IPS-NIHi11 (cell line): Measurements from ENCODE around the gene ELP4.
"Not testable (repeated sequence)": the region's sequence is repeated elsewhere in the genome, so short reads cannot be mapped to it uniquely, and the experiment has no call there.

Experiments
- DNase-seq: peaks from one replicate; pipeline ENCODE4 v3.0.0; 2012; ENCODE audit warnings: mixed read lengths, low spot score

ELP4 gene

DNA sequence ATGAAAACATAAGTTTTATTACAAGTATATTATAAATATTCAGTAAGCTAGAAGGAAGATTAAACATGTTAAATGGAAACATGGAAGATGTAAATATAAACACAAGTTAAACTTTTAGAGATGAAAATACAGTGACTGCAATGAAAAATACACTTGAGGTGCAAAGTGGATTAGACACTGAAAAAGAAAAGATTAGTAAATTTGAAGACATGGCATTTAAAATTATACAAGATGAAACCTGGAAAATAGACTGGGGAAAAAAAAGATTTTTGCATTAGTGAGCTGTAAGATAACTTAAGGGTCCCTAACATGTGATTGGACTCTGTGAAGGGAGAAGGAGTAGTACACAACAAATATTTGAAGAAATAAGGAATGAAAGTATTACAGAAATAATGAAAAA lies 33.3 kb downstream of the ELP4 start:
- no peak for DNase-seq

DNA sequence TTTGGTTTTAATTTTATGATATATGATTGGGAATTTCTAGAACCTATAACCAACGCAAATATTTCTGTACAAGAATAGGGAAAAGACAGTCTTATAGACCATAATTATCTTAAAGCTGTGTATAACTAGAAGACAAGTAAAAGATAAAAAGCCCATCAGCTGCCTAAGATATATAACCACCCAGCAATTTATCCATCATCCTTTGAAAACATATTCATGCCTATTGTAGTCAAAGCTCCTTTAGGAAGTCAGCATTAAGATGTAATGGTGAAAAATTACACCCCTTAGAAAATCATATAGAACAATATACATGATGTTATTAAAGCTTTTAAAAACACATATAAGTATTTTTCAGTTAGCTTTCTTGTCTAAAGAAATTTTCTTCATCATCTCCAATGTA lies 46.4 kb downstream of the ELP4 start:
- DNase-seq, result no peak

- no peak for DNase-seq
These were observed 48.4 kb downstream of the ELP4 start for GRCh38 chr11:31558001-31558400.

GRCh38 chr11:31560842-31561476 lies 51.4 kb downstream of the ELP4 start:
- no peak for DNase-seq

DNA sequence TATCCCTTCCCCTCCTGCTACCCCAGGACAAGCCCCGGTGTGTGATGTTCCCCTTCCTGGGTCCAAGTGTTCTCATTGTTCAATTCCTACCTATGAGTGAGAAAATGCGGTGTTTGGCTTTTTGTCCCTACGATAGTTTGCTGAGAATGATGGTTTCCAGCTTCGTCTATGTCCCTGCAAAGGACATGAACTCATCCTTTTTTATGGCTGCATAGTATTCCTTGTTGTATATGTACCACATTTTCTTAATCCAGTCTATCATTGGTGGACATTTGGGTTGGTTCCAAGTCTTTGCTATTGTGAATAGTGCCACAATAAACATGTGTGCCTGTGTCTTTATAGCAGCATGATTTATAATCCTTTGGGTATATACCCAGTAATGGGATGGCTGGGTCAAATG lies 55.0 kb downstream of the ELP4 start:
- DNase-seq, result not testable (repeated sequence)

GRCh38 chr11:31574133-31574532 lies 64.6 kb downstream of the ELP4 start:
- DNase-seq, result peak; percentile 10

GRCh38 chr11:31575764-31576163 lies 66.2 kb downstream of the ELP4 start:
- not testable (repeated sequence) for DNase-seq

DNA sequence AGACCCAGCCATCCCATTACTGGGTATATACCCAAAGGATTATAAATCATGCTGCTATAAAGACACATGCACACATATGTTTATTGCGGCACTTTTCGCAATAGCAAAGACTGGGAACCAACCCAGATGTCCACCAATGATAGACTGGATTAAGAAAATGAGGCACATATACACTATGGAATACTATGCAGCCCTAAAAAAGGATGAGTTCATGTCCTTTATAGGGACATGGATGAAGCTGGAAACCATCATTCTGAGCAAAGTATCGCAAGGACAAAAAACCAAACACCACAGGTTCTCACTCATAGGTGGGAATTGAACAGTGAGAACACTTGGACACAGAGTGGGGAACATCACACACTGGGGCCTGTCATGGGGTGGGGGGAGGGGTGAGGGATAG lies 69.8 kb downstream of the ELP4 start:
- not testable (repeated sequence) for DNase-seq

DNA sequence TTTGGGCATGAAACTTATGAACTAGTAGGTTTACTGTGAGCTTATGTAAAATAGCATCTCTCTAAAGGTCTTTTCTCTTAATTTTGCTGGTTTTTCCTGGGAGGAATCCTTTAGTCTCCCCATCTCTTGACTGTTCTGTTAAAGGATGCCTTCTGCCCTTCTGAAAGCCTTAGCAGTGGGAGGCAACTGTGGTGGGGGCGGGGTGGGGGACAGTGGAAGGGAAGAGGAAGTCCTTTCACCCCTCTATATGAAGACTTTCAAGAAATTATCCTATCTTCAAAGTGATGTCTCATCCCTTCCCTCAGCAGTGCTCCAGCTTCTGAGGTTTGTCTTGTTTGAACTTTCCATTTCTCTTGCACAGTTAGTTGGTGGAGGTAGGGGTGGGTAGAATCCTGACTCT lies 73.1 kb downstream of the ELP4 start:
- peak; percentile 19 for DNase-seq

- no peak for DNase-seq
These were observed 88.9 kb downstream of the ELP4 start for GRCh38 chr11:31598454-31598853.

- peak; percentile 10 for DNase-seq
These were observed 92.2 kb downstream of the ELP4 start for GRCh38 chr11:31601635-31602282.

GRCh38 chr11:31606893-31607292 lies 97.3 kb downstream of the ELP4 start:
- DNase-seq, result no peak

DNA sequence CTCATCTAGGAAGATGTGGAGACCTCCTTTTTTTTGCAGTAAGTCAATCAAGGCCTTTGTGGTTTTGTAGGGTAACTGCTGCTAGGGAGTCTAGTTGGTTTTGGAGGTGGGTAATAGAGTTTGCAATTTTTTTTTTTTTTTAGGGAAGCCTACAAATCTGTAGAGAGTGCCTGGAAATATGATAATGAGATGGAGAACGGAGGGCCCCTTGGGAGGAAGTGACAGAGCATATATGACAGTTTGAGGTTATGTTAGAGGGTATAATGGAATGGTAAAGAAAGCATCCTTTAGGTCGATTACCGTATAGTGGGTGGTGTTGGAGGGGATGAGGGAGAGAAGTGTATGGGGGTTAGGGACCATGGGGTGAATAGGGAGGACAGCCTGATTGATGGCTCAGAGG lies 98.3 kb downstream of the ELP4 start:
- no peak for DNase-seq

DNA sequence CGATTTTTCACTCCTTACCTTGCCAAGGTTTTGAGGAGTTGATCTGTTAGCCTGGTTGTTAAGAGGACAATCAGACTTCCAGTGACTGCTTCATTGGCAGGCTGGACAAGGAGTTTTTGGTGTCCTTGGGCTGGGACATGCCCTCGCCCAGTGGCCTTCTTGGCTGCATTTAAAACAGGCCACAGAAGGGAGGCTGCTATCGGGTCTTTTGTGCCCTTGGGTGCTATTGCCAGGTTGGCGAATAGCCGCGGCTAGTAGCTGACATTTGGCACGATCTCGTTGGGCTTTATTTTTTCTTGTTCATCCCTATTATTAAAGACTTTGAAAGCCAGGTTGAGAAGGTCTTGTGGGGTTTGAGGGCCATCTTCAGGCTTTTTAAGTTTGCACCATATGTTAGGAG lies 99.4 kb downstream of the ELP4 start:
- DNase-seq, result no peak

DNA sequence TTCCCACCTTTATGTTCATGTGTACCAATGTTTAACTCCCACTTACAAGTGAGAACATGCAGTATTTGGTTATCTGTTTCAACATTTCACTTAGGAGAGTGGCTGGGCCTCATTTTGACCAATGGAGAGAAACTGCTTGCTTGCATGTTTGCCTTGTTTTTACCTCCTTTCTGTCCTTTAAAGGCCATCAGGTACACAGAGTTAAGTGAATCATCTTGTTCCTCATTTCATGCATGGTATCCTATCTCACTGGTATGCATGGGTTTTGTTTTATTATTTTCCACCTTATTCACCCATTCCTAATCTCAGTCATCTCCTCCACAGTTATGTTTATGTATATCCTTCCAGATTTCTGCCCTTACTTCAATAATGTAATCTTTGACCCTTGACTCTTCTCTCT lies 101.0 kb downstream of the ELP4 start:
- DNase-seq, result no peak

DNA sequence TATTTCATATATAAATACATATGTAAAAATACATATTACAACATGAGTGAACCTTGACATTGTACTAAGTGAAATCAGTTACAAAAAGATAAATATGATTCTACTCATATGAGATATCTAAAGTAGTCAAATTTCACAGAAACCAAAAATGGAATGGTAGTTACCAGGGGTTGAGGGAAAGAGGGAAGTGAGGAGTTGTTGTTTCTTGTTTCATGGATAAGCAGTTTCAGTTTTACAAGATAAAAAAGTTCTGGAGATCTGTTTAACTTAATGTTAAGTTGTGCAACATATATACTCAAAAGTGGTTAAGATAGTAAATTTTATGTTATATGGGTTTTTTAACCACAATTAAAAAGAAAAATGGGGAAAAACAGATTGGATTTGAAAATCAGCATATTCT lies 107.7 kb downstream of the ELP4 start:
- DNase-seq, result no peak

- DNase-seq, result no peak
These were observed 110.4 kb downstream of the ELP4 start for GRCh38 chr11:31619980-31620379.

- no peak for DNase-seq
These were observed 110.9 kb downstream of the ELP4 start for GRCh38 chr11:31620434-31620833.

- no peak for DNase-seq
These were observed 116.3 kb downstream of the ELP4 start for GRCh38 chr11:31625868-31626267.

DNA sequence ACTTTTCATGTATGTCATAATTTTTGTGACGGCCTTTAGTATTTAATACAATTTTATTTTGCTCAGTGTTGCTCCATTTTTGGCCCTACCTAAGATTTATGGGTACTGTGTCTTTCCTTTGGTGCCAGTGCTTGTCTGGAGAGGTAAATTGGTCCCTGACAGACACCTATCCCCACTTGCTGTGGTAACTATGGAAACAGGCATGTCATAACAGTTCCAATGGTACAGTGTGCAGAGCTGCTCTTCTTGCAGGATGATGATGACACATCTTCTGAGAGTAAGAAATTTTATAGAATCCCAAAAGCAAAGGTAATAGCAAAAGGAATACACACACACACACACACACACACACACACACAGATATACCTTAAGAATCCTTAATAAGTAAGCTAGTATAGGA lies 118.5 kb downstream of the ELP4 start:
- DNase-seq, result no peak

DNA sequence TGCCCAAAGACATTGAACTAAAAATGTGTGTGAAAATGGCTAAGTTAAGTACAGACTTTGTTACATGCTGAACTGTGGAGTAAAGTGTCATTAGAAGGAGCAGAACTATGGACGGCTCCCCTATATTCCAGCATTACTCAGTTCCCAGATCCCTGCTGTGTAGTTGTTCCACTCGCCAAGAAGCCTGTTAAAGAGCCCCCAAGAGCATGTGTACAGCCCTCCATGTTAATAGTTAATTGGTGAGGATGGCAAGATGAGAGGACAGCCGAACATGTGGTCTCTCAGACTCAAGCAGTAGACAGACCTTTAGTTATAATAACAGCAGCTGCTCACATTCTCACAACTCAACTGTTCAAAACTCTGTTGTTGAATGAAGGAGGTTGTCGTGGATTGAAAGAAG lies 127.4 kb downstream of the ELP4 start:
- DNase-seq, result no peak

- no peak for DNase-seq
These were observed 131.0 kb downstream of the ELP4 start for GRCh38 chr11:31640611-31641010.

DNA sequence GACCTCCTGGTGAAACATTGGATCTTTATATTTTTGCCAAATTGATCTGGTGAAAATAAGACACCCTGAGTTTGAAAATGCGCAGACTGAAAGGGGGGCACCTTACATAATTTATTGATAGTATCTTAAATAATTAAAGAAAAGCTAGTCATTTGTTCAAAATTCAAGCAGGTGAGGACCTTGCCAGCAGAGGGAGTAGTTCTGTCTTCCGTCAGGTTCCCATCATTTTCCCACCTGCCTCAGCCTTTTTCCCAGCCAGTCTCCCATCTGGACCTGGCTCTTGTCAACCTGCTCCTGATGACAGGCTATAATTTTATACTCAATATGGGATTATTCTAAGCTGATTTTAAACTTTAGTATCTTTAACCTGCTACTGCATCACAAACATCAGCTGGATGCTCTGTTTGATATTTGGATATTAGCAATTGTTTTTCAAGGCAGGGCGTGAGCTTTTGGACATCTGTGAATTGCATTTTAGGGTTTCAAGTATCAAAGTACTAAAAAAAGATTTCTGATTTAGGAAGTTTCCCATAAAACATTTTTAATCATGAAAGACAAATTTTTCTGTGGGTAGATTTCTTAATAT lies 132.0 kb downstream of the ELP4 start:
- DNase-seq, result peak; percentile 50

DNA sequence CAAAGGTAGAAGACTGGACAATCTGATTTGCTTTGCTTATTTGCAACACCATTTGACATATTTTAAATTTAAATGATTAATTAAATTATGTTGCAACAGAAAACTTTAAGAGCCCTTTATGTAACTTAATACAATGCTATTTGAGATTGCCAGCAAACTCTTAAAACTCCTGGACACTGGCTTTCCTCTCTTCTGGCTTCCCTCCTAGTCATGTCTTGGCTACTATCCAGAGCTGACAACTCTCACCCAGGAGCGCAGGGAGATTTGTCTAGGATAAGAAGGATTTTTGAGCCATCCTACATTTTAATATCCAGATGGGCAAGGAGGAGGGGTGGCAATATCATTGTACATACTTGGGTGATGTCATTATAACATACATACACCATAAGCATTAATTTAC lies 134.3 kb downstream of the ELP4 start:
- DNase-seq, result no peak
